ENCODE results near the gene TASL.

Gene TASL

GRCh38 chrX:30521440-30522182 is 56.0 kb downstream of the TASL start:
- in situ Hi-C loops (cut with HindIII; ENCODE audit: low sequenced_read_pairs): no loop called here
- DNase-seq (ENCODE audit: low read depth): no peak
- TF ChIP-seq CTCF (IDR thresholded peaks at IDR 0.05; ENCODE audit: low read depth, low read length, missing control alignments): no peak
- H3K4me3 ChIP-seq (ENCODE audit: low read depth, low read length): no peak overlapping the region

GRCh38 chrX:30513284-30513683 is 64.3 kb downstream of the TASL start:
- no peak overlapping the region for H3K4me3 ChIP-seq (ENCODE audit: low read depth, low read length)
- no peak for DNase-seq (ENCODE audit: low read depth)
- in situ Hi-C loops (cut with HindIII; ENCODE audit: low sequenced_read_pairs): no loop called here
- peak; percentile 47 for TF ChIP-seq CTCF (IDR thresholded peaks at IDR 0.05; ENCODE audit: low read depth, low read length, missing control alignments)

Measured in astrocyte of the cerebellum (primary cell).